GM20431 (cell line): Measurements from ENCODE around the gene RNPS1.

Source experiments
- in situ Hi-C: fragments of 300-500 bp; cut with MseI, MboI; formaldehyde crosslinking; loops from one replicate; pipeline ENCODE4 v1.15.0; 2020; ENCODE audit warnings: low sequenced_read_pairs; ENCODE audit not compliant: unreplicated experiment

The RNPS1 gene

GRCh38 chr16:2204416-2205103, 63.4 kb downstream of the RNPS1 start:
- in situ Hi-C loops, result no loop called here
